Heart right ventricle (tissue), 16 donors: ENCODE results near the gene PAN3. TPM values are rescaled to one million over a fixed set of nuclear protein-coding genes. Genes with fewer than 3 reads are reported as not detected.
A peak's percentile ranks its signal among the peaks of the same experiment; 100 is the strongest.

Experiments
- ATAC-seq, 8 donors: fragments of 200-7000 bp; cut with Tn5 transposase; one replicate each; pipeline ENCODE4 v1.9.1; 2020; ENCODE audit warnings: mild to moderate bottlenecking in 8 of 8, moderate library complexity in 8 of 8, moderate number of reproducible peaks in 1 of 8
- DNase-seq, 2 donors: peaks; one replicate each; pipeline ENCODE4 v3.0.0-alpha.2; 2020
- H3K27ac ChIP-seq, 10 donors: fragments of 200-600 bp; sonication (generic) in 2 of 10; one replicate each; pipeline versions ENCODE4 v1.5.0 to v1.8.0; 2020 to 2022; ENCODE audit warnings: mild to moderate bottlenecking in 3 of 10
- H3K27me3 ChIP-seq, 7 donors: fragments of 200-600 bp; one replicate each; pipeline ENCODE4 v1.8.0; 2021 to 2022; ENCODE audit warnings: mild to moderate bottlenecking in 2 of 7
- H3K36me3 ChIP-seq, 9 donors: fragments of 200-600 bp; sonication (generic) in 1 of 9; one replicate each; pipeline versions ENCODE4 v1.5.0 to v1.8.0; 2020 to 2022; ENCODE audit warnings: mild to moderate bottlenecking in 2 of 9
- H3K4me1 ChIP-seq, 9 donors: fragments of 200-600 bp; sonication (generic) in 1 of 9; one replicate each; pipeline versions ENCODE4 v1.5.0 to v1.8.0; 2020 to 2022; ENCODE audit warnings: mild to moderate bottlenecking in 4 of 9
- H3K4me3 ChIP-seq, 10 donors: fragments of 200-600 bp; sonication (generic) in 2 of 10; one replicate each; pipeline versions ENCODE4 v1.5.0 to v1.8.0; 2020 to 2022; ENCODE audit warnings: mild to moderate bottlenecking in 7 of 10, moderate library complexity in 2 of 10
- H3K9me3 ChIP-seq, 11 donors: fragments of 200-600 bp in 10 of 11; sonication (generic) in 2 of 11; one replicate each; pipeline versions ENCODE4 v1.5.0 to v1.8.0; 2013 to 2022; ENCODE audit warnings: mild to moderate bottlenecking in 2 of 11, control low read depth in 1 of 11, moderate library complexity in 1 of 11
- CTCF ChIP-seq, 9 donors: fragments of 200-600 bp; sonication (generic) in 2 of 9; IDR thresholded peaks; one replicate each; pipeline versions ENCODE4 v1.5.0 to v1.8.0; 2021 to 2022; ENCODE audit warnings: antibody characterized with exemption in 9 of 9, mild to moderate bottlenecking in 5 of 9, moderate library complexity in 1 of 9
- WGBS, 2 donors: extraction: QIAGEN DNeasy Blood & Tissue Kit; methylation state at CpG; one replicate each; pipeline ENCODE4 v1.1.7; 2013; ENCODE audit warnings: inconsistent platforms in 1 of 2; 5-methylcytosine and 5-hydroxymethylcytosine counted together
- intact Hi-C, 10 donors: fragments of 100-400 bp; cut with DNase I; formaldehyde crosslinking; loops; one replicate each; pipeline versions ENCODE4 v1.11.1 to v1.14.2; 2022
- polyA plus RNA-seq, 2 donors: library from polyadenylated mRNA; stranded (reverse); fragments of 200-250 nt; gene quantifications; one replicate each; pipeline ENCODE4 v1.2.3, GENCODE V29; 2013
- total RNA-seq, 10 donors: library from RNA; stranded (reverse); fragmentation: NEBNext Ultra II Directional in 3 of 10; extraction: Animal tissue kit (Norgen Biotek cat#: 25700) in 3 of 10; gene quantifications; one replicate each; pipeline versions ENCODE4 v1.2.1 to v1.2.4, GENCODE V29; 2021 to 2023
- donor health status: Arrhythmogenic right ventricular cardiomyopathy.
- donor health status: ischemic (EF 13 %, LVEDD 7.1; RV severe dilation, severe dysfunction).
- donor health status: healthy with polysubstance abuse.
- donor health status: DM: no; HTN: yes; CAD: no.
- donor health status: DM: no; HTN: no; CAD: no.
- donor health status: ischemic (EF 25% LVEDD 6.9; RV normal size, moderate dysfunction).
- donor health status: ischemic (EF 25% LVEDD 5.7; RV mildly dilated, moderate dysfunction).
- donor health status: healthy.
- donor health status: DM: yes; HTN: yes; CAD: no.
- donor health status: Ischemic cardiomyopathy.
- donor health status: ischemic (EF 35%, LVEDD 5.7; RV mildly dilated, moderate dysfunction).
- donor health status: nonischemic (EF 11% LVEDD 7.7; RV severe dilation, severe dysfunction).
- donor health status: DM: yes; HTN: yes; CAD: no.
- donor health status: PGD.
- donor health status: ischemic (EF 29% LVEDD 5.4; RV normal size, mild dysfunction).
- donor health status: nonischemic (EF 23%, LVEDD 6.1; RV moderate dilation, normal function).

The PAN3 gene
- total and polyA plus RNA-seq, 12 donors, result 2.8 to 16.2 (median 10.8) TPM

- Histone ChIP-seq H3K4me1 (peaks cover 11 to 48% (median 31%) of the 10 kb centered on the region in 9 donors), H3K27ac (peak overlapping the region in 2 of 10 donors; percentile 51 to 80)
- no peak for TF ChIP-seq CTCF (IDR thresholded peaks at IDR 0.05)
Measured at GRCh38 chr13:28340272-28340793, 202.0 kb downstream of the PAN3 start.

DNA sequence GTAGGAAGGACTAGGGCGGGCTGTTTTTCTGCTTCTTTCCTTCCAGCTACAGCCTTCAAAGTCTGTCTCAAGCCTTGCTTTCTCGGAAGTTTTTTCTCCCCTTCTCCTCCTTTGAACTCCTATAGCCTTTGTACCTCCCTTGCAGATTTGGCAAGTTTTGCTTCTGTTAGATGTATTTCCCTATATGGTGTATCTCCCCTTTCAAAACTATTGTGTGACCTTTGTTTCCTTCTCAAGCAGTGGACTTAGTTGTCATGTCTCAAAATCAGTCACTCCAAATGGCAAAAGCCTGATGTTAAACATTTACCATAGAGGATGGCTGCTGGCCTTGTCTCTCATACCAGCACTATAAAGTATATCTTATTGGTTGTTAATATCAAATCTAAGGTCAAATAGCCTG, 203.9 kb downstream of the PAN3 start:
- intact Hi-C loops, result no loop called here
- ATAC-seq, result no peak
- DNase-seq, result no peak
- H3K9me3 ChIP-seq, result no peaks in the 10 kb centered on the region
- WGBS, 2 donors, result 90% methylated on average over 2 of the region's 2 CpGs
- peaks cover 0 to 61% (median 0%) of the 10 kb centered on the region in 7 donors for H3K27me3 ChIP-seq
- TF ChIP-seq CTCF (IDR thresholded peaks at IDR 0.05), result no peak
- peaks cover 8 to 29% (median 21%) of the 10 kb centered on the region in 9 donors for H3K4me1 ChIP-seq
- H3K36me3 ChIP-seq, result peaks cover 0 to 76% (median 0%) of the 10 kb centered on the region in 9 donors
- H3K27ac ChIP-seq, result peak overlapping the region in 1 of 10 donors; percentile 4
- no peak overlapping the region for H3K4me3 ChIP-seq

More at GRCh38 chr13:28340272-28340793, 202.0 kb downstream of the PAN3 start:
- DNase-seq (no peak), ATAC-seq (no peak)
- Histone ChIP-seq H3K36me3 (peaks cover 0 to 61% (median 0%) of the 10 kb centered on the region in 9 donors), H3K9me3 (no peaks in the 10 kb centered on the region), H3K27me3 (peaks cover 0 to 48% (median 0%) of the 10 kb centered on the region in 7 donors), H3K4me3 (no peak overlapping the region)
- intact Hi-C loops, result no loop called here
- 82 to 88% methylated on average over 2 of the region's 2 CpGs for WGBS, 2 donors

- H3K27ac ChIP-seq, result no peak overlapping the region
- intact Hi-C loops, result no loop called here
- DNase-seq, result no peak
- ATAC-seq, result no peak
- TF ChIP-seq CTCF (IDR thresholded peaks at IDR 0.05), result no peak
- no peak overlapping the region for H3K4me3 ChIP-seq
- H3K36me3 ChIP-seq, result peaks cover 0 to 84% (median 0%) of the 10 kb centered on the region in 9 donors
- peaks cover 0 to 13% (median 6%) of the 10 kb centered on the region in 9 donors for H3K4me1 ChIP-seq
- WGBS, 2 donors, result 90 to 92% methylated on average over 3 of the region's 3 CpGs
- H3K27me3 ChIP-seq, result peaks cover 0 to 62% (median 0%) of the 10 kb centered on the region in 7 donors
- no peaks in the 10 kb centered on the region for H3K9me3 ChIP-seq
Measured at GRCh38 chr13:28344163-28344562, 205.8 kb downstream of the PAN3 start.

Other genes starting within 250 kb of the PAN3 start
- gene PDX1, start 218.5 kb upstream of the PAN3 start, total RNA-seq, result not detected
- gene PDX1, start 218.5 kb upstream of the PAN3 start, polyA plus RNA-seq, result not detected
- gene CDX2, start 169.2 kb upstream of the PAN3 start, total RNA-seq, result not detected
- not detected for gene CDX2, start 169.2 kb upstream of the PAN3 start, polyA plus RNA-seq
- not detected for gene URAD, start 149.9 kb upstream of the PAN3 start, total RNA-seq
- under 1 TPM in 1 of 2 donors, not detected in 1; 0.07 TPM for gene URAD, start 149.9 kb upstream of the PAN3 start, polyA plus RNA-seq
- gene FLT3, start 38.0 kb upstream of the PAN3 start, total RNA-seq, result under 1 TPM in 5 of 10 donors, not detected in 5; 0.07 to 0.95 (median 0.26) TPM
- gene FLT3, start 38.0 kb upstream of the PAN3 start, polyA plus RNA-seq, result under 1 TPM; 0.12 to 0.15 TPM